K562 (cell line): ENCODE measurements around the gene DLGAP1. TPM values are rescaled to one million over a fixed set of nuclear protein-coding genes. Genes with fewer than 3 reads are reported as not detected.

Source experiments
- ATAC-seq: fragments of 200-7000 bp; cut with Tn5 transposase; 3 replicates; pipeline ENCODE4 v1.9.1; 2020; ENCODE audit warnings: moderate library complexity
- BruUV-seq: library from RNA; stranded (reverse); fragments of 400-500 nt; replicated peaks from 2 replicates; lab custom pipeline; 2021; lab: Mats Ljungman, UMichigan
- CTCF ChIA-PET: fragments of 300-600 bp; formaldehyde crosslinking; extraction: SDS; loops from one replicate; lab custom pipeline; 2021; ENCODE audit warnings: low intra/inter-chr PET ratio; lab: Yijun Ruan, JAX
- POLR2A ChIA-PET: fragments of 300-600, 350-650 bp; sonication (Branson Sonifier 250); formaldehyde crosslinking; extraction: SDS; loops from one replicate; lab custom pipeline; 2021; ENCODE audit warnings: antibody characterized with exemption, inconsistent platforms; lab: Yijun Ruan, JAX
- DNase-seq, 4 experiments: peaks; one replicate each; pipeline versions ENCODE4 v3.0.0 to v3.0.0-alpha.2; 2011 to 2018; ENCODE audit warnings: low spot score in 3 of 4, mixed read lengths in 3 of 4; ENCODE audit errors: extremely low read depth in 1 of 4
- FAIRE-seq: peaks from 2 replicates; lab custom pipeline; 2011; peaks lifted over from hg19 to GRCh38; lab: Jason Lieb, UNC
- H2AFZ ChIP-seq: 2 replicates; pipeline ENCODE4 v1.6.0; 2011; ENCODE audit warnings: low read depth, low read length, control low read depth, inconsistent platforms
- H3K27ac ChIP-seq: fragments of 200-600 bp; 3 replicates; pipeline ENCODE4 v1.8.0; 2011; ENCODE audit warnings: low read depth, mild to moderate bottlenecking, control low read depth, inconsistent platforms, low read length, moderate library complexity, mixed read lengths; ENCODE audit errors: extremely low read depth
- H3K27me3 ChIP-seq, 2 experiments: fragments of 300-600 bp in 1 of 2; 2 replicates in 1 of 2; 3 replicates in 1 of 2; pipeline versions ENCODE4 v1.6.0 to v1.8.0; 2011; ENCODE audit warnings: inconsistent platforms in 2 of 2, low read length in 2 of 2, mild to moderate bottlenecking in 1 of 2, mixed read lengths in 1 of 2, moderate library complexity in 1 of 2; ENCODE audit not compliant: control insufficient read depth in 2 of 2, insufficient read depth in 2 of 2
- H3K36me3 ChIP-seq: fragments of 300-600 bp; 3 replicates; pipeline ENCODE4 v1.8.0; 2011; ENCODE audit warnings: mild to moderate bottlenecking, low read length, inconsistent platforms; ENCODE audit not compliant: control insufficient read depth, insufficient read depth
- H3K4me1 ChIP-seq, 2 experiments: fragments of 200-600 bp in 1 of 2; replicated peaks in 1 of 2; 2 replicates in 1 of 2; 3 replicates in 1 of 2; pipeline versions ENCODE4 v1.5.1 to v1.8.0; 2011; ENCODE audit warnings: inconsistent platforms in 2 of 2, low read length in 2 of 2, mild to moderate bottlenecking in 1 of 2, mixed read lengths in 1 of 2, moderate library complexity in 1 of 2; ENCODE audit not compliant: control insufficient read depth in 2 of 2, insufficient read depth in 2 of 2
- H3K4me2 ChIP-seq: 2 replicates; pipeline ENCODE4 v1.6.1; 2011; ENCODE audit warnings: low read length, control low read depth, inconsistent platforms, mixed read lengths; ENCODE audit not compliant: insufficient read depth
- H3K4me3 ChIP-seq: fragments of 200-600 bp; sonication (generic), shearing (Covaris generic); 2 replicates; pipeline ENCODE4 v1.5.1; 2016; ENCODE audit warnings: control low read depth, inconsistent platforms
- H3K79me2 ChIP-seq: fragments of 200-600 bp; 3 replicates; pipeline ENCODE4 v1.8.0; 2011; ENCODE audit warnings: low read length, inconsistent platforms; ENCODE audit not compliant: control insufficient read depth, insufficient read depth
- H3K9ac ChIP-seq, 2 experiments: 2 replicates each; pipeline versions ENCODE4 v1.6.0 to v1.6.1; 2011; ENCODE audit warnings: low read depth in 2 of 2, low read length in 2 of 2, control low read depth in 1 of 2, inconsistent platforms in 1 of 2, mild to moderate bottlenecking in 1 of 2, mixed read lengths in 1 of 2; ENCODE audit not compliant: insufficient read depth in 1 of 2
- H3K9me1 ChIP-seq: one replicate; pipeline ENCODE4 v1.6.0; 2011; ENCODE audit warnings: inconsistent platforms, mild to moderate bottlenecking, low read length, moderate library complexity; ENCODE audit not compliant: control insufficient read depth, insufficient read depth
- H3K9me3 ChIP-seq: replicated peaks from 2 replicates; pipeline ENCODE4 v1.5.1; 2011; ENCODE audit warnings: low read depth, low read length, inconsistent platforms; ENCODE audit not compliant: control insufficient read depth, insufficient read depth
- H4K20me1 ChIP-seq: replicated peaks from 2 replicates; pipeline ENCODE4 v1.6.1; 2011; ENCODE audit warnings: low read length, inconsistent platforms, mixed read lengths; ENCODE audit not compliant: control insufficient read depth, insufficient read depth
- CEBPB ChIP-seq: fragments of 450-650 bp; IDR thresholded peaks from 2 replicates; pipeline ENCODE4 v1.6.1; 2016; ENCODE audit warnings: missing genetic modification characterization, missing compliant biosample characterization
- EHMT2 ChIP-seq: fragments of 450-650 bp; IDR thresholded peaks from 2 replicates; pipeline ENCODE4 v1.6.1; 2018; ENCODE audit warnings: antibody characterized with exemption
- FOXA3 ChIP-seq, 2 experiments: fragments of 450-650 bp in 1 of 2; sonication (generic) in 1 of 2; formaldehyde crosslinking; IDR thresholded peaks in 1 of 2; conservative IDR thresholded peaks in 1 of 2; 2 replicates each; pipeline versions ENCODE4 v1.4.0 to v1.8.0; 2020 to 2022; ENCODE audit warnings: mild to moderate bottlenecking in 2 of 2, missing genetic modification reagents in 1 of 2
- HMG20B ChIP-seq: fragments of 250-450 bp; sonication (Bioruptor Pico); IDR thresholded peaks from 2 replicates; pipeline ENCODE4 v1.5.0; 2021; ENCODE audit warnings: mild to moderate bottlenecking
- HNRNPUL1 ChIP-seq: fragments of 200-400 bp; formaldehyde crosslinking; IDR thresholded peaks from 2 replicates; pipeline ENCODE4 v1.6.1; 2017; ENCODE audit warnings: low read length
- IRF2 ChIP-seq: sonication (generic); formaldehyde crosslinking; IDR thresholded peaks from 2 replicates; pipeline ENCODE4 v1.8.1; 2022; ENCODE audit warnings: mild to moderate bottlenecking, missing genetic modification reagents
- MTA2 ChIP-seq: fragments of 450-650 bp; IDR thresholded peaks from 2 replicates; pipeline ENCODE4 v1.6.1; 2016; ENCODE audit warnings: low read depth
- RBBP5 ChIP-seq: fragments of 200-600 bp; sonication (generic); IDR thresholded peaks from 2 replicates; pipeline ENCODE4 v1.6.1; 2012; ENCODE audit warnings: borderline replicate concordance, mild to moderate bottlenecking, low read length, control low read depth, inconsistent platforms; ENCODE audit not compliant: insufficient read depth, poor library complexity, severe bottlenecking
- RBM17 ChIP-seq: fragments of 200-400 bp; formaldehyde crosslinking; IDR thresholded peaks from 2 replicates; pipeline ENCODE4 v1.6.1; 2017; ENCODE audit warnings: low read depth, mild to moderate bottlenecking, low read length, borderline replicate concordance
- ZKSCAN1 ChIP-seq: fragments of 150-350 bp; IDR thresholded peaks from 2 replicates; pipeline ENCODE4 v1.6.1; 2016; ENCODE audit warnings: low read depth, low read length
- ZNF41 ChIP-seq: fragments of 250-450 bp; sonication (Bioruptor Pico); conservative IDR thresholded peaks from 2 replicates; pipeline ENCODE4 v1.4.0; 2020; ENCODE audit warnings: mild to moderate bottlenecking
- ZNF707 ChIP-seq: fragments of 250-450 bp; sonication (Bioruptor Pico); conservative IDR thresholded peaks from 2 replicates; pipeline ENCODE4 v1.8.0; 2022; ENCODE audit warnings: inconsistent platforms, mild to moderate bottlenecking, moderate library complexity
- ZNF778 ChIP-seq: fragments of 450-650 bp; formaldehyde crosslinking; IDR thresholded peaks from 2 replicates; pipeline ENCODE4 v1.4.0; 2020; ENCODE audit warnings: mild to moderate bottlenecking, moderate library complexity
- WGBS: fragments of 100-300 bp; shearing (Covaris generic); methylation state at CpG from one replicate; pipeline ENCODE4 v1.1.6; 2016; ENCODE audit warnings: low coverage, mixed read lengths; ENCODE audit not compliant: insufficient coverage; ENCODE audit errors: missing lambda C conversion rate; 5-methylcytosine and 5-hydroxymethylcytosine counted together
- in situ Hi-C: fragments of 300-500 bp; cut with MboI; formaldehyde crosslinking; loops from 4 replicates; pipeline ENCODE4 v1.15.0; 2018; ENCODE audit warnings: inconsistent platforms, mixed read lengths
- intact Hi-C: fragments of 100-400 bp; cut with micrococcal nuclease; formaldehyde crosslinking; loops from 2 replicates; pipeline ENCODE4 v1.14.2; 2022
- polyA plus RNA-seq, 8 experiments: library from polyadenylated mRNA; depleted of rRNA in 4 of 8; stranded (reverse) in 5 of 8; unstranded in 3 of 8; fragments of >200 nt; fragmentation: Nextera tagmentation in 2 of 8; fragmentation: Illumina TruSeq in 1 of 8; extraction: Ambion mirVana in 2 of 8; extraction: Trizol in 1 of 8; gene quantifications; 2 replicates each; pipeline versions ENCODE4 v1.2.1 to v1.2.3, GENCODE V29; 2011 to 2014; ENCODE audit warnings: inconsistent platforms in 1 of 8, missing spikeins in 1 of 8
- total RNA-seq, 7 experiments: library from RNA; depleted of rRNA in 6 of 7; stranded (reverse); fragments of >200 nt in 6 of 7; fragmentation: Illumina TruSeq in 2 of 7; extraction: Trizol in 2 of 7; gene quantifications; 2 replicates each; pipeline versions ENCODE4 v1.2.1 to v1.2.3, GENCODE V29; 2011 to 2021; ENCODE audit warnings: low replicate concordance in 1 of 7
- TF ChIP-seq, protein P1 (sequence below): fragments of 450-650 bp; formaldehyde crosslinking; IDR thresholded peaks from 2 replicates; pipeline ENCODE4 v1.4.0; 2020; ENCODE audit warnings: mild to moderate bottlenecking
- TF ChIP-seq, protein P2 (sequence below), 2 experiments: fragments of 150-350 bp in 1 of 2; IDR thresholded peaks; 2 replicates each; pipeline ENCODE4 v1.6.1; 2012 to 2016; ENCODE audit warnings: low read depth in 2 of 2, low read length in 2 of 2, mild to moderate bottlenecking in 1 of 2, moderate library complexity in 1 of 2
- TF ChIP-seq, protein P3 (sequence below): fragments of 450-650 bp; IDR thresholded peaks from 2 replicates; pipeline ENCODE4 v1.6.1; 2017; ENCODE audit warnings: antibody characterized with exemption

DLGAP1 gene
- total and polyA plus RNA-seq, 9 of the 15 experiments (the other 6 are each of a cell fraction or from before 2014, with no cell fraction given) = 0.04 to 0.22 (median 0.08) TPM

DNA sequence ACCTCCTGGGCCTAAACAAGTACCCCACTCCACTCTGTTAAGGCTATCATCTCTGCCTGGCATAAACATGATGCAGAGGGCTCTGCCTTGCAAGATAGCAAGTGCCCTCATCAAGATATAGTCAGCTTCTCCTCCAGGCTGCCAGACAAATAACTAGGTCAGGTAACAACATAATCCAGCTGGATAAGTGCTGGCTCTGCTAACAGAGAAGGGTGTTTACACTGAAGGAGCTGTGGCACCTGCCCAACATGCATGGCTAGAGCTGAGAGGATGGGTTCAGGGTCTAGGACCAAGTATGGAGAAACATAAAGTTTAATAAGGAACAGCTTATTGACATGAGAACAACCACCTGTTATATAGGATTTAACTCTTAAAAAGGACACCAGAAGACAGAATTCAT lies 42.8 kb downstream of the DLGAP1 start (continued):
- TF ChIP-seq, protein P1, sequence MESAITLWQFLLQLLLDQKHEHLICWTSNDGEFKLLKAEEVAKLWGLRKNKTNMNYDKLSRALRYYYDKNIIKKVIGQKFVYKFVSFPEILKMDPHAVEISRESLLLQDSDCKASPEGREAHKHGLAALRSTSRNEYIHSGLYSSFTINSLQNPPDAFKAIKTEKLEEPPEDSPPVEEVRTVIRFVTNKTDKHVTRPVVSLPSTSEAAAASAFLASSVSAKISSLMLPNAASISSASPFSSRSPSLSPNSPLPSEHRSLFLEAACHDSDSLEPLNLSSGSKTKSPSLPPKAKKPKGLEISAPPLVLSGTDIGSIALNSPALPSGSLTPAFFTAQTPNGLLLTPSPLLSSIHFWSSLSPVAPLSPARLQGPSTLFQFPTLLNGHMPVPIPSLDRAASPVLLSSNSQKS (CRISPR knock-in tag) = no peak
- TF ChIP-seq FOXA3 (CRISPR knock-in tag; conservative IDR thresholded peaks at IDR 0.05 in 1 of 2, IDR thresholded peaks at IDR 0.05 in 1 of 2) = no peak
- no peak for TF ChIP-seq RBM17
- TF ChIP-seq ZNF778 (CRISPR knock-in tag) = no peak

DNA sequence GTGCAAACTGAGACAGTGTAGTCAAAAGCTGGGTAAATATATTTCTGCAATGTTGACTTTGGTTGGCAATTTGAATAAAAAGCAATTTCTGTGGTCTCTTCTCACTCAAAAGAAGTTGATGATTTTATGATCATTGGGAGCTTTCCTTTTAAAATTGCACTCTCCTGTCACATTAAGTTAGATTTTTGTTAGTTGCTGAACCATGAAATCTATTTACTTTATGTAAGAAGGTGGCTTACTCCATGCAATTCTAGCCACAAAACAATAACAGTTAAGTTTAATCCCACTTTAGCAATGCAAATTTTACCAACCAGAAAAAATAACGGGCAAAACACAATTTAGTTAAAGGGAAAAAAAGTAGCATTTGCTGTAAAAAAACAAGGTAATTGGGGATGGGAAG lies 48.3 kb downstream of the DLGAP1 start:
- 0% methylated on average over 1 of the region's 1 CpG for WGBS
- no peaks in the 10 kb centered on the region for H3K36me3 ChIP-seq
- ATAC-seq = no peak
- H3K4me3 ChIP-seq = no peak overlapping the region
- ChIA-PET CTCF (no interaction called here), POLR2A (no interaction called here)
- no peaks in the 10 kb centered on the region for H3K4me1 ChIP-seq
- in situ Hi-C loops = no loop called here
- H3K27ac ChIP-seq = no peak overlapping the region
- intact Hi-C loops = no loop called here
- H3K27me3 ChIP-seq = no peaks in the 10 kb centered on the region
- no peaks in the 10 kb centered on the region; the same call in 1 of the 2 replicates for H3K9me3 ChIP-seq
- H3K4me2 ChIP-seq = no peak overlapping the region
- no peak overlapping the region for H2AFZ ChIP-seq
- BruUV-seq = no TSS peak
- no peak for FAIRE-seq
- H4K20me1 ChIP-seq = no peaks in the 10 kb centered on the region
- DNase-seq = no peak
- H3K79me2 ChIP-seq = no peaks in the 10 kb centered on the region
- H3K9ac ChIP-seq = no peak overlapping the region
- no peaks in the 10 kb centered on the region for H3K9me1 ChIP-seq
- TF ChIP-seq MTA2 (no peak), CEBPB (tag) (no peak), ZNF41 (CRISPR knock-in tag) (no peak), HNRNPUL1 (no peak), RBBP5 (no peak), ZKSCAN1 (no peak), IRF2 (no peak), ZNF707 (no peak), HMG20B (CRISPR knock-in tag) (no peak), EHMT2 (no peak)
- TF ChIP-seq, protein P2, sequence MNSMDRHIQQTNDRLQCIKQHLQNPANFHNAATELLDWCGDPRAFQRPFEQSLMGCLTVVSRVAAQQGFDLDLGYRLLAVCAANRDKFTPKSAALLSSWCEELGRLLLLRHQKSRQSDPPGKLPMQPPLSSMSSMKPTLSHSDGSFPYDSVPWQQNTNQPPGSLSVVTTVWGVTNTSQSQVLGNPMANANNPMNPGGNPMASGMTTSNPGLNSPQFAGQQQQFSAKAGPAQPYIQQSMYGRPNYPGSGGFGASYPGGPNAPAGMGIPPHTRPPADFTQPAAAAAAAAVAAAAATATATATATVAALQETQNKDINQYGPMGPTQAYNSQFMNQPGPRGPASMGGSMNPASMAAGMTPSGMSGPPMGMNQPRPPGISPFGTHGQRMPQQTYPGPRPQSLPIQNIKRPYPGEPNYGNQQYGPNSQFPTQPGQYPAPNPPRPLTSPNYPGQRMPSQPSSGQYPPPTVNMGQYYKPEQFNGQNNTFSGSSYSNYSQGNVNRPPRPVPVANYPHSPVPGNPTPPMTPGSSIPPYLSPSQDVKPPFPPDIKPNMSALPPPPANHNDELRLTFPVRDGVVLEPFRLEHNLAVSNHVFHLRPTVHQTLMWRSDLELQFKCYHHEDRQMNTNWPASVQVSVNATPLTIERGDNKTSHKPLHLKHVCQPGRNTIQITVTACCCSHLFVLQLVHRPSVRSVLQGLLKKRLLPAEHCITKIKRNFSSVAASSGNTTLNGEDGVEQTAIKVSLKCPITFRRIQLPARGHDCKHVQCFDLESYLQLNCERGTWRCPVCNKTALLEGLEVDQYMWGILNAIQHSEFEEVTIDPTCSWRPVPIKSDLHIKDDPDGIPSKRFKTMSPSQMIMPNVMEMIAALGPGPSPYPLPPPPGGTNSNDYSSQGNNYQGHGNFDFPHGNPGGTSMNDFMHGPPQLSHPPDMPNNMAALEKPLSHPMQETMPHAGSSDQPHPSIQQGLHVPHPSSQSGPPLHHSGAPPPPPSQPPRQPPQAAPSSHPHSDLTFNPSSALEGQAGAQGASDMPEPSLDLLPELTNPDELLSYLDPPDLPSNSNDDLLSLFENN (IDR thresholded peaks at IDR 0.05; ENCODE audit: low read depth in 2 of 2, low read length in 2 of 2) = no peak
- TF ChIP-seq, protein P3, sequence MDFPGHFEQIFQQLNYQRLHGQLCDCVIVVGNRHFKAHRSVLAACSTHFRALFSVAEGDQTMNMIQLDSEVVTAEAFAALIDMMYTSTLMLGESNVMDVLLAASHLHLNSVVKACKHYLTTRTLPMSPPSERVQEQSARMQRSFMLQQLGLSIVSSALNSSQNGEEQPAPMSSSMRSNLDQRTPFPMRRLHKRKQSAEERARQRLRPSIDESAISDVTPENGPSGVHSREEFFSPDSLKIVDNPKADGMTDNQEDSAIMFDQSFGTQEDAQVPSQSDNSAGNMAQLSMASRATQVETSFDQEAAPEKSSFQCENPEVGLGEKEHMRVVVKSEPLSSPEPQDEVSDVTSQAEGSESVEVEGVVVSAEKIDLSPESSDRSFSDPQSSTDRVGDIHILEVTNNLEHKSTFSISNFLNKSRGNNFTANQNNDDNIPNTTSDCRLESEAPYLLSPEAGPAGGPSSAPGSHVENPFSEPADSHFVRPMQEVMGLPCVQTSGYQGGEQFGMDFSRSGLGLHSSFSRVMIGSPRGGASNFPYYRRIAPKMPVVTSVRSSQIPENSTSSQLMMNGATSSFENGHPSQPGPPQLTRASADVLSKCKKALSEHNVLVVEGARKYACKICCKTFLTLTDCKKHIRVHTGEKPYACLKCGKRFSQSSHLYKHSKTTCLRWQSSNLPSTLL = no peak
